Body of pancreas (tissue), 4 donors: ENCODE measurements around the gene DNAH1. TPM values are rescaled to one million over a fixed set of nuclear protein-coding genes. Genes with fewer than 3 reads are reported as not detected.
A peak's percentile ranks its signal among the peaks of the same experiment; 100 is the strongest.

Experiments
- ATAC-seq: fragments of 150-250 bp; one replicate; pipeline ENCODE4 v1.9.1; 2016
- DNase-seq, 4 donors: peaks; one replicate each; pipeline ENCODE4 v3.0.0-alpha.2; 2019
- H3K27ac ChIP-seq, 4 donors: fragments of 200-600 bp; sonication (generic); 1 replicate in 3 of 4; 2 replicates in 1 of 4; pipeline versions ENCODE4 v1.5.1 to v1.6.1; 2016 to 2019; ENCODE audit warnings: mild to moderate bottlenecking in 1 of 4, mixed read lengths in 1 of 4, moderate library complexity in 1 of 4
- H3K27me3 ChIP-seq, 2 donors: fragments of 200-600 bp; sonication (generic); one replicate each; pipeline ENCODE4 v1.6.0; 2016; ENCODE audit warnings: mild to moderate bottlenecking in 1 of 2
- H3K36me3 ChIP-seq, 2 donors: fragments of 200-600 bp; sonication (generic); replicated peaks in 1 of 2; 2 replicates each; pipeline ENCODE4 v1.5.1; 2016; ENCODE audit warnings: low read depth in 2 of 2; ENCODE audit not compliant: insufficient read depth in 1 of 2
- H3K4me1 ChIP-seq: fragments of 200-600 bp; sonication (generic); one replicate; pipeline ENCODE4 v1.6.0; 2016
- H3K4me3 ChIP-seq, 2 donors: fragments of 200-600 bp; sonication (generic); 1 replicate in 1 of 2; 2 replicates in 1 of 2; pipeline ENCODE4 v1.5.1; 2016 to 2019
- H3K9me3 ChIP-seq, 3 donors: fragments of 200-600 bp; sonication (generic); 1 replicate in 2 of 3; 2 replicates in 1 of 3; pipeline ENCODE4 v1.5.1; 2016
- CTCF ChIP-seq, 7 experiments: fragments of 450-650 bp in 4 of 7; fragments of 200-600 bp in 3 of 7; sonication (generic) in 3 of 7; IDR thresholded peaks; one replicate each; pipeline ENCODE4 v1.5.1; 2016 to 2019; ENCODE audit warnings: antibody characterized with exemption in 7 of 7
- POLR2A ChIP-seq, 3 donors: fragments of 450-650 bp; IDR thresholded peaks; one replicate each; pipeline ENCODE4 v1.6.1; 2016; ENCODE audit warnings: antibody characterized with exemption in 3 of 3, mild to moderate bottlenecking in 2 of 3
- WGBS, 2 donors: methylation state at CpG; one replicate each; pipeline ENCODE4 v1.1.5; 2017; 5-methylcytosine and 5-hydroxymethylcytosine counted together
- intact Hi-C: fragments of 100-400 bp; cut with DNase I; formaldehyde crosslinking; loops from one replicate; pipeline ENCODE4 v1.15.1; 2023
- total RNA-seq, 2 donors: library from RNA; depleted of rRNA; stranded (reverse); fragments of >200 nt; gene quantifications; one replicate each; pipeline ENCODE4 v1.1.0, GENCODE V29; 2016

DNAH1 gene
- total RNA-seq, 2 donors from 2014 or later, result 6.0 to 14.8 TPM

DNA sequence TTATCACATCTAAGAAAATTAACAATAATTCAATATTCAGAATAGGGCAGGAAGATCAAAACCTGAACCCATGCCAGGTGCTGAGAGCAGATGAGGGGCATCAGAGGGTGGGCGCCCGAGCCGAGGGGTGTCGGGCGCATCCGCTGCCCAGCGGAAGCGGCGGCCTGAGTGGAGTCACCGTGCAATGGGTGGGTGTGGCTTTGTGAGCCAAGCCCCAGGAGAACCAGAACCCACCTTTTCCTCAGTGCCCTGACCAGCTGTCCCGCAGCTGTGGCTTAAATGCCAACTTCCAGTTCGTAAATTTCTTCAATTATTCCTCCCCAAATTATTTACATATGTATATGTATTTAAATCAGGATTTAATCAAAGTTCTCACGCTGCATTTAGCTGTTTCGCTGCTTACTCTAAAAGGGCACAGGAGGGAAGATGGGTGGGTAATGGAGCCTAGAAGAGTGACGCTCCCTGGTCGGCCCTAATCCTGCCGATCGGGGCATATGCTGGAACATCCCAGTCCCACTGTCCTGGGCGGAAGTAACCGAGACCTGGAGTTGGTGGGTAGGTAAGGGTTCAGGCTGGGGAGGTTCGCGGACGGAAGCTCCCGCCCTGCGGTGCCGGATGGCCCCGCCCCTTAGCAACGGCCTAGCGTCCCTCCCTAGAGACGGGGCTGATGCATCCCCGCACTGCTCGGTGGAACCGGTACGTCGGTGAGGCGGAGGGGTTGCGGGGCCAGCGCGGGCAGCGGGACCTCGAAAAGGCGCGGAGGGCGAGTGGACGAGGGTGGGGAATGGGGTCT is 1.3 kb downstream of the DNAH1 start:
- intact Hi-C loops, result no loop called here
- Histone ChIP-seq H3K4me1 (peaks cover 5% of the 10 kb centered on the region), H3K27ac (no peak overlapping the region), H3K9me3 (no peaks in the 10 kb centered on the region), H3K27me3 (no peaks in the 10 kb centered on the region), H3K4me3 (no peak overlapping the region), H3K36me3 (no peaks in the 10 kb centered on the region)
- ATAC-seq (peak; percentile 74), DNase-seq (peak; percentile 38 to 59 (median 50))
- 50 to 63% methylated on average over 43 to 45 of the region's 45 CpGs for WGBS, 2 donors
- TF ChIP-seq POLR2A (IDR thresholded peaks at IDR 0.05) (peak in 2 of 3 donors; percentile 39 to 41), CTCF (IDR thresholded peaks at IDR 0.05) (no peak)

DNA sequence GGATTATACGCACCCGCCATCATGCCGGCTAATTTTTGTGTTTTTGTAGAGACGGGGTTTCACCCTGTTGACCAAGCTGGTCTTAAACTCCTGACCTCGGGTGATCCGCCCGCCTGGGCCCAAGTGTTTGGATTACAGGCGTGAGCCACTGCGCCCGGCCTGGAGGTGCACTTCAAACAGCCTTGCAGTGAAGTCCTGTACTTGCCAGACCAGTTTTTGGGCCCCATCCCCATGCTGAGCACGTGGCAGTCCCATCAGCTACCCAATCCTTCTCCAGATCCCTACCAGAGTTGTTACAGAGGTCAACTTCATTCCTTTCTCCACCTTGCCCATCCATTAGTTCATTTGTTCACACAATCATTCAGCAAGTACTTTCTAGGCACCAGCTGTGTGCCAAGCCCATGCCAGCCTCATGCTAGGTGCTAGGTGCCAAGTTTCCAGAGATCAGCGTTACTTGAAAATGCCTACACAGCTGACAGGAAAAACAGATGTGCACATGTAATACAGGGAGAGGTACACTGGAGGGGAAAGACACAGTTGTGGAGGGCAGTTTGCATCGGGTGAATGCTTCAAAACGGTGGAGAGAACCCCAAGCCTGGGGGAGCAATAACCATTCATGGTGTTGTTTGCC is 2.2 kb downstream of the DNAH1 start:
- ATAC-seq (no peak), DNase-seq (no peak)
- Histone ChIP-seq H3K9me3 (no peaks in the 10 kb centered on the region), H3K27ac (no peak overlapping the region), H3K36me3 (no peaks in the 10 kb centered on the region), H3K4me1 (peaks cover 5% of the 10 kb centered on the region), H3K27me3 (no peaks in the 10 kb centered on the region), H3K4me3 (no peak overlapping the region)
- 74 to 75% methylated on average over 13 to 14 of the region's 14 CpGs for WGBS, 2 donors
- no peak for TF ChIP-seq CTCF (IDR thresholded peaks at IDR 0.05)
- no peak for TF ChIP-seq POLR2A (IDR thresholded peaks at IDR 0.05)
- intact Hi-C loops, result no loop called here

- WGBS, 2 donors, result 71 to 87% methylated on average over 10 of the region's 10 CpGs
- Histone ChIP-seq H3K27ac (no peak overlapping the region), H3K27me3 (no peaks in the 10 kb centered on the region), H3K4me1 (peaks cover 5% of the 10 kb centered on the region), H3K4me3 (no peak overlapping the region), H3K36me3 (no peaks in the 10 kb centered on the region), H3K9me3 (no peaks in the 10 kb centered on the region)
- TF ChIP-seq POLR2A (IDR thresholded peaks at IDR 0.05) (no peak), CTCF (IDR thresholded peaks at IDR 0.05) (no peak)
- no peak for DNase-seq
- intact Hi-C loops, result no loop called here
- ATAC-seq, result no peak
These were observed 3.9 kb downstream of the DNAH1 start for GRCh38 chr3:52319921-52320595.

DNA sequence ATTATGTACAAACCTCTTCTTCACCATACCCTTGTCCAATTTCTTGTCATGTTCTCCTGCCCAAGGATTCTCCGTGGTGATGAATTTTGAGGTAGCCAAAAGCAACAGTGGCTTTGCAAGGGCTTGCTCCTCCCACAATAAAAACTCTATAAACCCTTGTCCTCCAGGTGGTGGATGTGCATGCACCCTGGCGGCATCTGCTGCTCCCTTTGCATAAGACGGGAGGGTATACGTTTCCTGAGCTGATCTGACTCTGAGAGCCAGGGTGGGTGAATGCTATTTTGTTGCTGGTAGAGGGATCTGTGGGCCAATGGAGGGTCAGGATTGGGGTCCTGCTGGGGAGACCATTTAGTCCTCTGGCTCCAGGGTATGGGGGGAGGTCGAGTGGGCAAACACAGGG is 5.4 kb downstream of the DNAH1 start:
- H3K4me3 ChIP-seq, result no peak overlapping the region

More for the DNA sequence above, 5.4 kb downstream of the DNAH1 start:
- no peak for TF ChIP-seq POLR2A (IDR thresholded peaks at IDR 0.05)
- TF ChIP-seq CTCF (IDR thresholded peaks at IDR 0.05), result no peak
- ATAC-seq (no peak), DNase-seq (no peak)
- Histone ChIP-seq H3K4me1 (peaks cover 5% of the 10 kb centered on the region), H3K9me3 (no peaks in the 10 kb centered on the region), H3K27ac (no peak overlapping the region), H3K36me3 (no peaks in the 10 kb centered on the region), H3K27me3 (no peaks in the 10 kb centered on the region)
- 75 to 84% methylated on average over 5 of the region's 5 CpGs for WGBS, 2 donors
- intact Hi-C loops, result no loop called here
